OCI-M2 (cell line): ENCODE measurements around the gene CLIC3.

ENCODE experiments used
- DNase-seq: peaks from one replicate; lab custom pipeline; 2025; ENCODE audit not compliant: unreplicated experiment; lab: John Stamatoyannopoulos, UW

Gene CLIC3

DNA sequence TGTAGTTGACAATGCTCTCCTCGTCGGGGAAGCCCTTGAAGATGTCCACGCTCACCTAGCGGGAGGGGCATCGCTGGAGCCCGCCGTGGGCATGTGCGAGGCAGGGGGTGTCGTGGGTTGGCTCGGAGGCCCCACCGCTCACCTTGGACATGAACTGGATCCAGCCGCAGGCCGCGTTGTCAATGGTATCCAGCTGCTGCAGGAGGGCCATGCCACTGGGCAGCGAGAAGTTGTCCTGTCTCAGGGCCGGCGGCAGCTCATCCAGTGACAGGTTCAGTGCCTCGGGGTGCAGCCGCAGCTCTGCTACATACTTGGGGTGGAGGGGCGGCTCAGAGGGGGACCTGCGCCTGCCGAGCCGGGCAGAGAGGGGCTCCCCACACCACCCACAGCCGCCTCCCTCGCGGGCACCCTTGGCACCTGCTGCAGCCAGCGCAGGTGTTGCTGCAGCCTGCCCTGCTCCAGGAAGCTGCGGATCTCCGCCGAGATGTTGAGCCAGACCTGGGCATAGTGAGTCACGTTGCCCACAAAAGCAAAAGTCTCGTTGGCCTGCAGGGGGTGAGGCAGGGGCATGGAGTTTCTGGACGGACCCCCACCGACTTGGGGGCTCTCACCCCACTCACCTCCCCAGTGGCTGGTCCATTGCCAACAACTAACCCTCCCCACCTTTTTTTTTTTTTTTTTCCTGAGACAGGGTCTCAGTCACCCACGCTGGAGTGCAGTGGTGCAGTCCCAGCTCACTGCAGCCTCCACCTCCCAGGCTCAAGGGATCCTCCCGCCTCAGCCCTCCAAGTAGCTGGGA, 22.6 kb upstream of the CLIC3 start:
- no peak for DNase-seq

GRCh38 chr9:137017791-137018497, 21.6 kb upstream of the CLIC3 start:
- no peak for DNase-seq

DNA sequence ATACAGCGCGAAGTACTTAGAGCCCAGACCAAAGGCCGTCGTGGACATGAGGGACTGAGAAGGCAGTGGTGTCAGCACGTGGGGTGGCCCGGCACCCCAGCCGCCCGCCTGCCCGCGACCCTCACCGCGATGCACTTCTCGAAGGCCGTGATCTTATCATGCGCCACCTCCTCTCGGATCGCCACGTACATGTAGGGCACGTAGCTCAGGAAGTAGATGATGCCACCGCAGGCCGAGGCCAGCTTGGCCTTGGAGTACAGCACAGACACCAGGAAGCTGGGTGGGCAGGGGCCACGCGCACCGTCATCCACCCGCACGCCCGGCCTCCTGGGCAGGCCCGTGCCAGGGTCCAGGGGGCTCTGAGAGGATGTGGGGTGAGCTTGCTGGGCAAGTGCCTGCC, 20.7 kb upstream of the CLIC3 start:
- no peak for DNase-seq

GRCh38 chr9:137016436-137016835, 20.1 kb upstream of the CLIC3 start:
- no peak for DNase-seq

- DNase-seq: no peak
Measured at GRCh38 chr9:137015976-137016375, 19.6 kb upstream of the CLIC3 start.

DNA sequence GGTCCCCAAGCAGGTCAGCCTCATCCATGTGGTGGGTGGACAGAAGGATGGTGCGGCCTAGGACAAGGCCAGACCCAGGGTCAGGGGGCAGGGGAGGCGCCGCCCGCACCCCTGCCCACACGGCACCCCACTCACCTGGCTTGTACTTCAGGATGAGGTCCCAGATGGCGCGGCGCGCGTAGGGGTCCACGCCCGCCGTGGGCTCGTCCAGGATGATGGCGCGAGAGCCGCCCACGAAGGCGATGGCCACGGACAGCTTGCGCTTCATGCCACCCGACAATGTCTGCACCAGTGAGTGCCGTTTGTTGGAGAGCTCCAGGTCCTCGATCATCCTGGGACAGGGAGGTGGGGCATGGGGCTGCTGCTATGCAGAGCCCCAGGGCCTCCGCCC, 19.2 kb upstream of the CLIC3 start:
- no peak for DNase-seq

DNA sequence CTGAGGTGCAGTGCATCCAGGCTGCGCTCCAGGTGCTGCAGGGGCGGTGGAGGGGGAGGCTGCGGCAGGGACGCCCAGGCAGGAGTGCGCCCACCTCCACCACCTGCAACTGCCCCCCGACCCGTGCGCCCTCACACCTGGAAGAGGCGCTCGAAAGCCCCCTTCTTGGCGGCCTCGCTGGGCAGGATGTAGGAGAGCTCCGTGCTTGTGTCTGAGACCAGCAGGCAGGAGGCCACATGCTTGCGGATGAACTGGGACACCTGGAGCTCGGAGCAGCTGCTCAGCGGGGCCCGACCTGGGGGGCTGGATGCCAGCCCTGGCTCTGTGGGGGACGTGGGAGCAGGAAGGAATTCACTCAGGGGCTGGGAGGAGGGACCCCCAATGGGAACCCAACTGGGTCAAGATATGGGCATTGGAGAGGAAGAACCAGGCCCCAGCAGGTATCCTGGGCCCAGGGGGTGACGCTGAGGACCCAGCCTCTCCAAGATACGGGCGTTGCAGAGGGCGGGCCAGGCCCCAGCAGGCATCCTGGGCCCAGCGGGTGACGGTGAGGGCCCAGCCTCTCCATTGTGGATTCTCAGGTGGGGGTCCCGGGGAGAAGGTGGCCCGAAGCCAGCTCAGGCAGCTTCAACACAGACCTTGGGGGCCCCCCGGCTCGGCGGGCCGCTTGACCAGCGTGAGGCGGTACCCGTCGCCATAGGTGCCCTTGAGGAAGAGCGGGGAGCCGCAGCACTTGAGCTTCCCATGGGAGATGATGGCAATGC, 18.6 kb upstream of the CLIC3 start:
- no peak for DNase-seq

DNA sequence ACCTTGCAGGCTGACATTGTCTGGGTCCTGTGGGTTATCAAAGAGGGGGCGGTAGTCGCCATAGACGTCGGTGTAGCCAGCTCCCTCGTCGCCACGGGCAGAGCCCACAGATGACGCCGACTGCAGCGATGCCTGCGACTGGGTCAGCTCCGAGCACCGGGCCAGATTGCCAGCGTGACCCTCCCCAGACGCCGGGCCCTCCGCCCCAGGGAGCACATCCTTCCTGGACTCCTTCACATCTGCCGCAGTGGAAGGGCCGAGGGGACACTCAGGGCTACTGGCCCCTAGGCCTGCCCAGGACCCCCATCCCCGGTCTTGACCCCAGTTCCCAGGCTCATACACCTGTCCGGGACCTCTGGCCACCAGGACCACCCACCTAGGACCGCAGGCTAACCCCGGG, 17.8 kb upstream of the CLIC3 start:
- DNase-seq: no peak

- no peak for DNase-seq
Measured at GRCh38 chr9:137013571-137013940, 17.2 kb upstream of the CLIC3 start.

- no peak for DNase-seq
Measured at GRCh38 chr9:137012694-137013570, 16.6 kb upstream of the CLIC3 start.

DNA sequence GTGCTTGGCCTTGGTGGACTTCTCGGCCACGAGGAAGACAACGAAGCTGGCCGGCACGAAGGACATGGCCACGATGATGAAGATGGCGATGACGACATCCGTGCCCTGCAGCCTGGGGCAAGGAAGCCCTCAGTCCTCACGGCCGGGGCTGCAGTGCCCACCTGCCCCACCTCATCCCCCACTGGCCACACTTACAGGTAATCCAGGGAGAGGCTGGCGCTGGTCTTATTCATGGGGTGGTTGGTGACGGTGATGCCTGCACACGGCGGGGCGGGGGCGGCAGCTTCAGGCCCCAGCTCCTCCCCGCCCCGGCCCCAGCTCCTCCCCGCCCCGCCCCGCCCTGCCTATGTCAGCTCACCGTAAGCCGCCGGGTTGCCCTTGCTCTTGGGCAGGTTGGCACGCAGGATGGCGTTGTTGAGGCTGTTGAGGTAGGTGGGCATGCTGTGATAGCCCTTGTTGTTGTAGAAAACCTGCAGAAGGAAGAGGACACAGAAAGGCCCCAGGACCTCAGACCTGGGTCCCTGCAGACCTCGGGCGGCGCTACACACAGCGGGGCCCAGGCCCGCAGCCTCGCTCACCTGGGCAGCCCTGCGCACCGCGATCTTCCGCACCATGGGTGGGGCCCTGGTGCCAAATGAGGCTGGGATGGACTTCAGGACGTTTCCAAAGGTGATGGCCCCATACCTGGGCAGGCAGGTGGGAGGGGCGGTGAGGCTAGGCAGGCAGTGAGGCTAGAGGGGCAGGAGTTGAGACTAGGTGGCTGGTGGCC, 15.7 kb upstream of the CLIC3 start:
- no peak for DNase-seq

DNA sequence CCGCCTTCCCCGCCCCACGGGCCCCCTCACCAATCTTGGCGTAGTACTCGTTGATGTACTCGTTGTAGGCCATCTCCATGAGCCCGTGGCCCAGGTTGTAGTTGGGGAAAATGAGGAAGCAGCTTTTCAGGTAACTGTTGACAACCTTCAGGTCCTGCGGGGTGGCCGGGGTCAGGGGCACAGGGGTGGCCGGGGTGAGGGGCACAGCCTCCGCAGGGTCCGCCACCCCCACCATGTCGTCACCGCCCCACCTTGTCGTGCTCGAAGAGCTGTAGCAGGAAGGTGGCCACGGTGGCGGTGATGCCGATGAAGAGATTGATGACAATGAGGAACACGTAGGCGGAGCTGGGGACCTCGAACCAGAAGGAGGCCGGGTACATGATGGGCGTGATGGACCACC, 14.8 kb upstream of the CLIC3 start:
- no peak for DNase-seq

DNA sequence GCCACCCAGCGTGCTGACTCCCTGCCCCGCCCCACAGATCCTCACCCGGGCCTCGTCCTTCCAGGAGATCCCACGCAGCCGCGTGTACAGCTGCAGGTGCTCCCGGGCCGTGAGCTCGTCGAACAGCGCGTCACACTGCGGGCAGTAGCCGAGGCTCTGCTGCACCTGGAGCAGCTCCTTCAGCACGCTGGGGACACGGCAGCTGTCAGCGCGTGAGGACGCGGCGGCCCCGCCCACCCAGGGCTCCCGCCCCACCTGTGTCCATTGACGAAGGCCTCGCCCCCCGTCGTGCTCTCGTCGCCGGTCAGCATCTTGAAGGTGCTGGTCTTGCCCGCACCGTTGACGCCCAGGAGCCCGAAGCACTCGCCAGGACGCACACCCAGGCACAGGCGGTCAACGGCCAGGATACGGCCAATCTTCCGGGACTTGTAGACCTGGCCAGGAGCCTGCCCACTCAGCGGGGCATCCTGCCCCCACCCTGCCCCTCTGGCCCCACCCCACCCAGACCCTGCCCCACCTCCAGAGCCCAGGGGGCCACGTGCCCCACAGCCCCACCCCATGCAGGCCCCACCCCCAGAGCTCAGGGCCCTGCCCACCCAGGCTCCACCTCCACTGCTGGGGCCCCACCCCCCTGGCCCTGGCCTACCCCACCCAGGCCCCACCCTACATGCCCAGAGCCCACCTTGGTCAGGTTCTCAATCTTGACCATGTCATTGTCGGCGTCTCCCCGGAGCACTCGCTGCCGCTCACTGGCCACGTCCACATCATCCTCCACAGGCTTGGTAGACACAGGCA, 13.8 kb upstream of the CLIC3 start:
- no peak for DNase-seq

GRCh38 chr9:137009217-137009616, 12.8 kb upstream of the CLIC3 start:
- no peak for DNase-seq

- DNase-seq: no peak
Measured at GRCh38 chr9:137008312-137008711, 11.9 kb upstream of the CLIC3 start.

DNA sequence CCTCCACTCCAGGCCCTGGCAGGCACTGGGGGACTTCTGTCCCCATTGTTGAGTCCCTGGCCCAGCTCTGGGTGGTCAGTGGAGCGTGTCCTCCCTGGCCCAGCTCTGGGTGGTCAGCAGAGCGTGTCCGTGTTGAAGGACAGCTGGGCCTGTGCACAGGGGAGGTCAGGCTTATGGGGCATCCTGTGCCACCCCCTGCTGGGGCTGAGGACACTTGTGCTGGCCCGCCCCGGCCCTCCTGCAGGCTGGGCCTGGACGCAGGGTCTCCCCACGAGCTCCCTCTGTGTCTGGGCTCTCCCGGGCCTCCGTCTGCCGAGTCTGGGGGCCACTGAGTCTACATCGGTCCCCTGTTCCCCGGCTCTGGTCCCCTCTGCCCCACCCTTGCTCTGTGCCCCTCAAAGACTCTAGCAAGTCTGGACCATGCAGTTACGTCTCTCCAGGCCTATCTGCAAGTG, 11.5 kb upstream of the CLIC3 start:
- no peak for DNase-seq

GRCh38 chr9:137007108-137007815, 10.9 kb upstream of the CLIC3 start:
- no peak for DNase-seq

DNA sequence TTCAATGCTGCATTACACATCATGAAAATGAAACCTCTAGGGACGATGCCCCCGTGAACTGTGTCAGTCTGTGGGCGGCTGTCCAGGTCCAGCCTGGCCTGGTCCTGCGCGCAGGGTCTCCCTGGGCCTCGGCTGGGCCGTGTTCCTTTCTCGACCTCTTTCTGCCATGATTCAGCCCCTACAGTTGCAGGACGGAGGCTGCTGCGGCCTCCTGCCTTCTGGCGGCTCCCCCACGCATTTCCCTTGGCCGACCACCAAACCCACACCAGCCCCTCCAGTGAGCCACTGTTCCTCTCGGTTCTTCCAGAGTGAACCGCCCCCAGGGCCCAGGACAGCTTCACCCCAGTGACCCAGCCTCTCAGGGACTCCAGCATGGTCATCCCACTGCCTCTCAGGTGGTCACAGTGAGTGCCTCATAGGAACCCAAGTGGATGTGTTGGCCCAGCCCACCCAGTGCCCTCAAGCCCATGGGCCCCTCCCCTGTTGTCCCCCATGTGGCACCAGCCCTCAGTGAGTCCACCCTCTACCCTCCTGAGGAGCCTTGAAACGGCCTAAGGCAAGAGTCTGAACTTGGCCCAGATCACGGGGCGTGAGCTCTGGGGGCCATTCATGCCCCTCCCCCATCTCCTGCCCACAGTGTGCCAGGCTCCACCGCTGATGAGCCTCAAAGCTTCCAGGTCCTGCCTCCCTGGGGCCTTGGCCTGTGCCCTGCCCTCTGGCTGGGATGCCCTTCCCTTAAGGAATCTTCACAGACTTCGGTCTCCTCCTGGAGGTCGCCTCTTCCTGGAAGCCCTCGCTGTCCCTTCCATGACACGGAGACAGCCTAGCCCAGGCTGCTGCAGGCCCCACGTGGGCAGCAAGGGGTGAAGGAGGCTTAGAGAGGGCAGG, 10.0 kb upstream of the CLIC3 start:
- DNase-seq: no peak
